Fibroblast of mammary gland (primary cell): Measurements from ENCODE around the gene NRSN2.

Experiments used
- DNase-seq: peaks from one replicate; pipeline ENCODE4 v3.0.0-alpha.2; 2010; ENCODE audit warnings: low read depth
- H3K4me3 ChIP-seq: 2 replicates; pipeline ENCODE4 v1.5.1; 2011; ENCODE audit warnings: low read depth, mild to moderate bottlenecking, low read length, moderate library complexity; ENCODE audit not compliant: control insufficient read depth
- CTCF ChIP-seq: conservative IDR thresholded peaks from 2 replicates; pipeline ENCODE4 v1.5.1; 2011; ENCODE audit warnings: low read depth, low read length, inconsistent platforms; ENCODE audit not compliant: control insufficient read depth, insufficient read depth

NRSN2 gene

GRCh38 chr20:400454-401275 is 53.8 kb downstream of the NRSN2 start:
- DNase-seq: no peak
- no peak for TF ChIP-seq CTCF
- no peak overlapping the region for H3K4me3 ChIP-seq

- TF ChIP-seq CTCF: no peak
- H3K4me3 ChIP-seq: no peak overlapping the region
- DNase-seq: peak; percentile 75
These were observed 55.0 kb downstream of the NRSN2 start for GRCh38 chr20:401682-402495.

- DNase-seq: no peak
- no peak for TF ChIP-seq CTCF
- H3K4me3 ChIP-seq: no peak overlapping the region
These were observed 55.6 kb downstream of the NRSN2 start for GRCh38 chr20:402496-402885.

GRCh38 chr20:402898-403581 is 56.1 kb downstream of the NRSN2 start:
- no peak for DNase-seq
- no peak overlapping the region for H3K4me3 ChIP-seq
- TF ChIP-seq CTCF: no peak

- no peak for DNase-seq
- TF ChIP-seq CTCF: no peak
- H3K4me3 ChIP-seq: no peak overlapping the region
These were observed 56.7 kb downstream of the NRSN2 start for GRCh38 chr20:403582-403957.

GRCh38 chr20:404088-404487 is 57.2 kb downstream of the NRSN2 start:
- no peak overlapping the region for H3K4me3 ChIP-seq
- TF ChIP-seq CTCF: no peak
- DNase-seq: no peak
